IMR-90 (cell line): ENCODE data around the gene ITGB2. TPM values are rescaled to one million over a fixed set of nuclear protein-coding genes. Genes with fewer than 3 reads are reported as not detected.

Source experiments
- ATAC-seq: fragments of 200-7000 bp; cut with Tn5 transposase; 2 replicates; pipeline ENCODE4 v1.9.1; 2020; ENCODE audit warnings: low read depth, mild to moderate bottlenecking, moderate library complexity
- BruUV-seq: library from RNA; stranded (reverse); fragments of 400-500 nt; replicated peaks from 2 replicates; lab custom pipeline; 2021; lab: Mats Ljungman, UMichigan
- CTCF ChIA-PET: fragments of 300-600 bp; formaldehyde crosslinking; extraction: SDS; loops from one replicate; lab custom pipeline; 2021; ENCODE audit warnings: antibody characterized with exemption; lab: Yijun Ruan, JAX
- POLR2A ChIA-PET: fragments of 300-600 bp; sonication (Branson Sonifier 250); formaldehyde crosslinking; loops from one replicate; lab custom pipeline; 2022; ENCODE audit warnings: antibody characterized with exemption; ENCODE audit not compliant: unreplicated experiment; lab: Charles Lee
- DNase-seq: peaks from one replicate; pipeline ENCODE4 v3.0.0; 2013
- H2AFZ ChIP-seq: replicated peaks from 2 replicates; pipeline ENCODE3; 2013; ENCODE audit warnings: low read length, mild to moderate bottlenecking; ENCODE audit not compliant: poor library complexity
- H2AK5ac ChIP-seq: 2 replicates; pipeline ENCODE4 v1.6.1; 2013; ENCODE audit warnings: low read depth, low read length, inconsistent platforms
- H2AK9ac ChIP-seq: replicated peaks from 2 replicates; pipeline ENCODE3; 2013; ENCODE audit warnings: mild to moderate bottlenecking, low read depth, low read length, moderate library complexity; ENCODE audit not compliant: poor library complexity
- H2BK120ac ChIP-seq: 2 replicates; pipeline ENCODE4 v1.6.1; 2013; ENCODE audit warnings: low read depth, low read length, inconsistent platforms
- H2BK15ac ChIP-seq: 3 replicates; pipeline ENCODE4 v1.6.1; 2013; ENCODE audit warnings: low read depth, low read length, inconsistent platforms
- H2BK20ac ChIP-seq: 2 replicates; pipeline ENCODE4 v1.6.1; 2013; ENCODE audit warnings: low read depth, mild to moderate bottlenecking, inconsistent platforms, low read length, moderate library complexity
- H2BK5ac ChIP-seq: 2 replicates; pipeline ENCODE4 v1.6.1; 2013; ENCODE audit warnings: mild to moderate bottlenecking, low read depth, low read length, inconsistent platforms; ENCODE audit not compliant: poor library complexity, severe bottlenecking
- H3K14ac ChIP-seq: replicated peaks from 2 replicates; pipeline ENCODE4 v1.6.1; 2013; ENCODE audit warnings: low read depth, low read length, inconsistent platforms
- H3K18ac ChIP-seq: 2 replicates; pipeline ENCODE4 v1.6.1; 2013; ENCODE audit warnings: low read depth, low read length, control low read depth
- H3K23ac ChIP-seq: 2 replicates; pipeline ENCODE4 v1.6.1; 2013; ENCODE audit warnings: low read depth, low read length, inconsistent platforms
- H3K27ac ChIP-seq: 2 replicates; pipeline ENCODE4 v1.5.1; 2013; ENCODE audit warnings: mild to moderate bottlenecking, control low read depth, low read length; ENCODE audit not compliant: insufficient read depth
- H3K27me3 ChIP-seq: 2 replicates; pipeline ENCODE4 v1.6.1; 2013; ENCODE audit warnings: low read length; ENCODE audit not compliant: control insufficient read depth, insufficient read depth
- H3K36me3 ChIP-seq: 2 replicates; pipeline ENCODE4 v1.6.1; 2013; ENCODE audit warnings: low read length, mixed read lengths; ENCODE audit not compliant: control insufficient read depth, insufficient read depth
- H3K4ac ChIP-seq: 2 replicates; pipeline ENCODE4 v1.6.1; 2013; ENCODE audit warnings: low read depth, low read length, inconsistent platforms
- H3K4me1 ChIP-seq: 2 replicates; pipeline ENCODE4 v1.6.1; 2013; ENCODE audit warnings: low read length, mixed read lengths; ENCODE audit not compliant: control insufficient read depth, insufficient read depth
- H3K4me2 ChIP-seq: 2 replicates; pipeline ENCODE4 v1.6.1; 2013; ENCODE audit warnings: low read depth, mild to moderate bottlenecking, control low read depth, low read length, moderate library complexity
- H3K4me3 ChIP-seq: 2 replicates; pipeline ENCODE4 v1.5.1; 2013; ENCODE audit warnings: low read depth, mild to moderate bottlenecking, control low read depth, low read length, moderate library complexity; ENCODE audit not compliant: insufficient read depth
- H3K56ac ChIP-seq: 2 replicates; pipeline ENCODE4 v1.6.1; 2013; ENCODE audit warnings: low read length, inconsistent platforms; ENCODE audit not compliant: insufficient read depth; ENCODE audit errors: extremely low read depth
- H3K79me1 ChIP-seq, 2 experiments: 2 replicates each; pipeline ENCODE4 v1.6.1; 2013; ENCODE audit warnings: low read length in 2 of 2, inconsistent platforms in 1 of 2, low read depth in 1 of 2
- H3K9ac ChIP-seq: 2 replicates; pipeline ENCODE4 v1.6.1; 2013; ENCODE audit warnings: low read depth, low read length, control low read depth
- H3K9me1 ChIP-seq: 2 replicates; pipeline ENCODE4 v1.6.1; 2013; ENCODE audit warnings: low read length, inconsistent platforms; ENCODE audit not compliant: insufficient read depth
- H3K9me3 ChIP-seq: 2 replicates; pipeline ENCODE4 v1.6.1; 2013; ENCODE audit warnings: low read length; ENCODE audit not compliant: control insufficient read depth, insufficient read depth
- H4K20me1 ChIP-seq: 2 replicates; pipeline ENCODE4 v1.6.1; 2013; ENCODE audit warnings: low read length, inconsistent platforms; ENCODE audit not compliant: insufficient read depth
- H4K5ac ChIP-seq: 2 replicates; pipeline ENCODE4 v1.6.1; 2013; ENCODE audit warnings: mild to moderate bottlenecking, low read depth, low read length, control low read depth
- H4K8ac ChIP-seq, 2 experiments: 2 replicates each; pipeline ENCODE4 v1.6.1; 2013; ENCODE audit warnings: low read depth in 2 of 2, low read length in 2 of 2, control low read depth in 1 of 2, inconsistent platforms in 1 of 2
- H4K91ac ChIP-seq: 2 replicates; pipeline ENCODE4 v1.6.1; 2013; ENCODE audit warnings: low read depth, low read length, inconsistent platforms; ENCODE audit not compliant: insufficient read depth
- CHD1 ChIP-seq: IDR thresholded peaks from 2 replicates; pipeline ENCODE4 v1.6.1; 2012; ENCODE audit warnings: low read depth, low read length, improper control_type of control experiment
- CTCF ChIP-seq: conservative IDR thresholded peaks from 2 replicates; pipeline ENCODE4 v1.5.1; 2012; ENCODE audit warnings: mild to moderate bottlenecking, low read depth, low read length, improper control_type of control experiment
- MAFK ChIP-seq: IDR thresholded peaks from 2 replicates; pipeline ENCODE4 v1.6.1; 2012; ENCODE audit warnings: low read depth, low read length, improper control_type of control experiment
- POLR2A ChIP-seq: IDR thresholded peaks from 2 replicates; pipeline ENCODE4 v1.6.1; 2012; ENCODE audit warnings: mild to moderate bottlenecking, low read depth, low read length
- RFX5 ChIP-seq: IDR thresholded peaks from 2 replicates; pipeline ENCODE4 v1.8.0; 2012; ENCODE audit warnings: low read depth, mild to moderate bottlenecking, low read length, moderate library complexity
- SMC3 ChIP-seq: fragments of 150-350 bp; IDR thresholded peaks from 2 replicates; pipeline ENCODE4 v1.6.1; 2016; ENCODE audit warnings: low read depth, mild to moderate bottlenecking, antibody characterized with exemption, low read length, moderate library complexity
- USF2 ChIP-seq: fragments of 150-350 bp; IDR thresholded peaks from 2 replicates; pipeline ENCODE4 v1.6.1; 2017; ENCODE audit warnings: mild to moderate bottlenecking, antibody characterized with exemption, low read length, low read depth
- WGBS, 2 experiments: methylation state at CpG; one replicate each; pipeline versions ENCODE4 v1.1.5 to v1.1.7; 2013; ENCODE audit warnings: missing lambda C conversion rate in 2 of 2; ENCODE audit not compliant: insufficient read length in 1 of 2; ENCODE audit errors: extremely low coverage in 2 of 2; 5-methylcytosine and 5-hydroxymethylcytosine counted together
- dilution Hi-C: fragments of 300-500 bp; cut with HindIII; formaldehyde crosslinking; loops from one replicate; pipeline ENCODE4 v1.14.3; 2018; ENCODE audit warnings: low sequenced_read_pairs; ENCODE audit not compliant: unreplicated experiment
- in situ Hi-C: fragments of 300-500 bp; cut with MboI; formaldehyde crosslinking; loops from 3 replicates; pipeline ENCODE4 v1.14.3; 2019; ENCODE audit warnings: low sequenced_read_pairs, inconsistent platforms, mixed read lengths
- intact Hi-C: fragments of 100-400 bp; cut with micrococcal nuclease; formaldehyde crosslinking; loops from 2 replicates; pipeline ENCODE4 v1.10.0; 2022
- polyA plus RNA-seq, 3 experiments: library from polyadenylated mRNA; depleted of rRNA; stranded (reverse); fragments of >200 nt; gene quantifications; 2 replicates each; pipeline ENCODE4 v1.2.3, GENCODE V29; 2012; ENCODE audit warnings: low replicate concordance in 1 of 3
- total RNA-seq: library from RNA; depleted of rRNA; stranded (reverse); fragments of >200 nt; gene quantifications from 2 replicates; pipeline ENCODE4 v1.2.3, GENCODE V29; 2012

The ITGB2 gene
- total and polyA plus RNA-seq, 2 of the 4 experiments (the other 2 are of a cell fraction): 0.14 TPM; not detected in 1

GRCh38 chr21:44887126-44887806 is 33.4 kb downstream of the ITGB2 start:
- no peak overlapping the region for H2AK9ac ChIP-seq
- H2BK5ac ChIP-seq: no peak overlapping the region
- no peak overlapping the region for H2BK20ac ChIP-seq
- H3K79me1 ChIP-seq: no peaks in the 10 kb centered on the region
- H4K20me1 ChIP-seq: 0 out of 2 replicates have a peak, but pooled peaks cover 5% of the 10 kb centered on the region
- peaks cover 35% of the 10 kb centered on the region for H3K27me3 ChIP-seq
- ChIA-PET POLR2A (no interaction called here), CTCF (no interaction called here)
- BruUV-seq: no TSS peak
- H4K5ac ChIP-seq: no peak overlapping the region
- H3K9me1 ChIP-seq: peaks cover under 1% of the 10 kb centered on the region
- no peak overlapping the region for H2BK15ac ChIP-seq
- H3K9me3 ChIP-seq: peaks cover 7% of the 10 kb centered on the region
- no peak overlapping the region for H2BK120ac ChIP-seq
- H4K91ac ChIP-seq: no peak overlapping the region
- DNase-seq: no peak
- H3K4ac ChIP-seq: no peak overlapping the region
- H2AK5ac ChIP-seq: no peak overlapping the region
- WGBS, 2 experiments: 77% methylated on average over 5 of the region's 11 CpGs; no CpG with 5 or more reads in 1 of the 2 experiments
- H3K4me1 ChIP-seq: no peaks in the 10 kb centered on the region
- TF ChIP-seq RFX5 (no peak), MAFK (no peak), USF2 (no peak), POLR2A (no peak), SMC3 (no peak), CTCF (no peak), CHD1 (no peak)
- dilution Hi-C loops (no loop called here), in situ Hi-C loops (no loop called here), intact Hi-C loops (no loop called here)
- no peak overlapping the region for H2AFZ ChIP-seq
- H3K36me3 ChIP-seq: no peaks in the 10 kb centered on the region
- no peak overlapping the region for H3K56ac ChIP-seq
- H3K4me2 ChIP-seq: no peak overlapping the region
- H3K23ac ChIP-seq: no peak overlapping the region
- no peak overlapping the region for H4K8ac ChIP-seq
- H3K4me3 ChIP-seq: no peak overlapping the region
- no peak overlapping the region for H3K27ac ChIP-seq
- ATAC-seq: no peak
- H3K9ac ChIP-seq: no peak overlapping the region
- no peak overlapping the region for H3K14ac ChIP-seq
- H3K18ac ChIP-seq: no peak overlapping the region
